ENCODE results near the gene GET4.

Gene GET4

DNA sequence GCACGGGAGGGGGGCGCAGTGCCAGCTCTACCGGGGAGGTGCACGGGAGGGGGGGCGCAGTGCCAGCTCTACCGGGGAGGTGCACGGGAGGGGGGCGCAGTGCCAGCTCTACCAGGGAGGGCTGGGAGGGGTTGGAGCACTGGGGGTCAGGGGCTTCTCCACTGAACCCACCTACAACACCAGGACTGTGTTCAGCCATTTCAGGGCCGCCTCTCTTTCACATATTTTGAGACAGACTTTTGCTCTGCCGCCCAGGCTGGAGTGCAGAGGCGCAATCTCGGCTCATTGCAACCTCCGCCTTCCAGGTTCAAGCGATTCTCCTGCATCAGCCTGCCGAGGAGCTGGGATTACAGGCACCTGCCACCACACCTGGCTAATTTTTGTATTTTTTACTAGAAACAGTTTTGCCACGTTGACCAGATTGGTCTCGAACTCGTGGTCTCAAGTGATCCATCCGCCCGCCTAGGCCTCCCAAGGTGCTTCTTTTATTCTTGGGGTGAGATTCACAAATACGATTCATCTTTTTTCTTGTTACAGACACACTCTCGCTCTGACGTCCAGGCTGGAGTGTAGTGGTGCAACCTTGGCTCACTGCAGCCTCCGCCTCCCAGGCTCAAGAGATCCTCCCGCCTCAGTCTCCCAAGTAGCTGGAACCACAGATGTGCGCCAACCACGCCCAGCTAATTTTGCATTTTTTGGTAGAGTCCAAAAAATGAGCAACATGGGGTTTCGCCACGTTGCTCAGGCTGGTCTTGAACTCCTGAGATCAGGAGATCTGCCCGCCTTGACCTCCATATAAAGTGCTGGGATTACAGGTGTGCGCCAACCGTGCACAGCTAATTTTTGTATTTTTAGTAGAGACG, 41.1 kb downstream of the GET4 start:
- no peak for DNase-seq (ENCODE audit: low read depth, low spot score)
- in situ Hi-C loops (cut with HindIII; ENCODE audit: low sequenced_read_pairs) = no loop called here
- TF ChIP-seq CTCF (IDR thresholded peaks at IDR 0.05; ENCODE audit: low read depth, low read length) = no peak
- no peak overlapping the region for H3K4me3 ChIP-seq (ENCODE audit: low read depth, low read length)

GRCh38 chr7:918118-918425, 41.7 kb downstream of the GET4 start:
- H3K4me3 ChIP-seq (ENCODE audit: low read depth, low read length) = no peak overlapping the region
- in situ Hi-C loops (cut with HindIII; ENCODE audit: low sequenced_read_pairs) = no loop called here
- no peak for TF ChIP-seq CTCF (IDR thresholded peaks at IDR 0.05; ENCODE audit: low read depth, low read length)
- no peak for DNase-seq (ENCODE audit: low read depth, low spot score)

- H3K4me3 ChIP-seq (ENCODE audit: low read depth, low read length) = no peak overlapping the region
- no peak for TF ChIP-seq CTCF (IDR thresholded peaks at IDR 0.05; ENCODE audit: low read depth, low read length)
- no peak for DNase-seq (ENCODE audit: low read depth, low spot score)
- in situ Hi-C loops (cut with HindIII; ENCODE audit: low sequenced_read_pairs) = no loop called here
Observed at GRCh38 chr7:918441-919113, 42.2 kb downstream of the GET4 start.

GRCh38 chr7:919114-919442, 42.7 kb downstream of the GET4 start:
- in situ Hi-C loops (cut with HindIII; ENCODE audit: low sequenced_read_pairs) = no loop called here
- no peak overlapping the region for H3K4me3 ChIP-seq (ENCODE audit: low read depth, low read length)
- no peak for TF ChIP-seq CTCF (IDR thresholded peaks at IDR 0.05; ENCODE audit: low read depth, low read length)
- DNase-seq (ENCODE audit: low read depth, low spot score) = no peak

DNA sequence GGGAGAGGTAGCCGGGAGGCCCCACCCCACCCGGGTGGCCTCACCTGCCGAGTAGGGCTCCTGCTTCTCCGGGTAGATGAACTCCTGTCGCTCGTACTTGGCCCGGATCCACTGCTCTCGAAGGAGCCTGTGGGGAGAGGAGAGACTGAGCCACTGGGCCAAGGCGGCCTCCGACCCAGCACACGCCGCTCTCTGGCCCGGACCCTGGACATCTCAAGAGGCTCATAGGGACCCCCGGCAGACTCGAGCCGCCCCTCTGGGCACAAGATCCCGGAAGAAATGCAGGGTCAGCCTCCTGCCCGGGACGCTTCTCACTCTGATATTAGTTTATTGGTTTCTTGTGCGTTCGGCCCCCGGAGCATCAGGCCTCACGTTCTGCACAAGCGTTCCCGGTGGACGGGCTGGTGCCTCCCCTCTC, 43.6 kb downstream of the GET4 start:
- DNase-seq (ENCODE audit: low read depth, low spot score) = no peak
- no peak for TF ChIP-seq CTCF (IDR thresholded peaks at IDR 0.05; ENCODE audit: low read depth, low read length)
- H3K4me3 ChIP-seq (ENCODE audit: low read depth, low read length) = no peak overlapping the region
- in situ Hi-C loops (cut with HindIII; ENCODE audit: low sequenced_read_pairs) = no loop called here

- H3K4me3 ChIP-seq (ENCODE audit: low read depth, low read length) = no peak overlapping the region
- in situ Hi-C loops (cut with HindIII; ENCODE audit: low sequenced_read_pairs) = no loop called here
- DNase-seq (ENCODE audit: low read depth, low spot score) = no peak
- no peak for TF ChIP-seq CTCF (IDR thresholded peaks at IDR 0.05; ENCODE audit: low read depth, low read length)
Observed at GRCh38 chr7:920351-921070, 44.2 kb downstream of the GET4 start.
